ENCODE results near the gene KPNA6. TPM values are rescaled to one million over a fixed set of nuclear protein-coding genes. Genes with fewer than 3 reads are reported as not detected.
"Not testable (repeated sequence)": the region's sequence is repeated elsewhere in the genome, so short reads cannot be mapped to it uniquely, and the experiment has no call there.

Gene KPNA6
- total RNA-seq, 1 donor from 2014 or later = 69.4 TPM

DNA sequence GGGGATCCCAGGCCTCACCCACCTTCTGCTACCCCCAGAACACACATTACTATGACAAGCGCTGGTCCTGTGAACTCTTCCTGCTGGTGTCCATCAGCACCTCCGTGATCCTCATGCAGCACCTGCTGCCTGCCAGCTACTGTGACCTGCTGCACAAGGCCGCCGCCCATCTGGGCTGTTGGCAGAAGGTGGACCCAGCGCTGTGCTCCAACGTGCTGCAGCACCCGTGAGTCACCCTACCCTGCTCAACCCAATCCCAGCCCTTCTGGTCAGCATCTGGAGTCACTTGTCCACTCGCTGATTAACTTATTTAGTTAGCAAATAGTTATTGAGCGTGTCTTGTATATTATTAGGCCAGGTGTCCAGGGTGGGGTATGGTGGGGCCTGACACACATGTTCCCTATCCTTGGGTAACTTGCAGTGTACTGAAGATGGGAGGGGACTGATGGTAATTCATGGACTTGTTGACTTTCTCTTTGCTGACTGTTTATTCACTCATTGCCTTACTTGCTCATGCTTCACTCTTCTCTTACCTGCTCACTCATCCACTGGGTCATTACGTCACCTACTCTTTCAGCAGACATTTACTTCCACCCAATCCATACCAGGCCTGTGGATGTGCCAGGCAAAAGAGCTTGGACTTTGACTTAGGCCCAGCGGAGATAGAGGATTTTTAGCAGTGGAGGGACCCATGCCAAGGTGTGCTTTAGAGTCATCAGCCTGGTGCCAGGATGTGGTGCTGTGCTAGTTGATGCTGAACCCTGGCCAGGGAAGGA, 12.9 kb upstream of the KPNA6 start:
- intact Hi-C loops (cut with DNase I) = no loop called here
- DNase-seq (no peak), ATAC-seq (ENCODE audit: poor library complexity) (no peak)

DNA sequence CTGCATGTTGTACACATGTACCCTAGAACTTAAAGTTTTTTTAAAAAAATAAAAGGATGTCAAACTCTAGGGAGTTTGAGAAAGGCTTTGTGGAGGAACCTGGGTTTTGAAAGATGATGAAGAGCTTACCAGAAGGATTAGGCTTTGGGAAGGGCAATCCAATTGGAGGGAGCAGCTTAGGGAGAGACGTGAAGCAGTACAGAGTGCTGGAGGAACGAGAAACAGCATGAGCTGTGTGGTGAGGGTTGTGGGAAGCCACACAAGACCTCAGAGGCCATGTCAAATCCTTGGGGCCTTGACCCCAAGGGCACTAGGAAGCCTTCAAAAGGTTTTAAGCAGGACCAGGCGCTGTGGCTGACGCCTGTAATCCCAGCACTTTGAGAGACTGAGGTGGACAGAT, 8.4 kb upstream of the KPNA6 start:
- DNase-seq (no peak), ATAC-seq (ENCODE audit: poor library complexity) (no peak)
- intact Hi-C loops (cut with DNase I) = no loop called here

DNA sequence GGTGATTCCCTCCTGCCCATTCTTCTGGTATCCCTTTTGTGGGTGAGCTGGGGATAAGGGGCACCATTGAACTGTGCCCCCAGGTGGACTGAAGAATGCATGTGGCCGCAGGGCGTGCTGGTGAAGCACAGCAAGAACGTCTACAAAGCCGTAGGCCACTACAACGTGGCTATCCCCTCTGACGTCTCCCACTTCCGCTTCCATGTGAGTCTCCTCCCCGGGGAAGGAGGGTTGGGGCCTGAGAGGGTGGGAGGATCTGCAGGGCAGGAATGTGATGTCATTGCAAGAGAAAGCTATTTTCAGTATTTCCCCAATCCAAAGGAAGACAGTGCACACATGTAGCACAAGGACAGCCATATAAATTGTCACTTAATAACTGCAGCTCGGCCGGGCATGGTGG, 7.5 kb upstream of the KPNA6 start:
- intact Hi-C loops (cut with DNase I) = no loop called here
- DNase-seq = peak; percentile 49
- peak; percentile 31 for ATAC-seq (ENCODE audit: poor library complexity)

- intact Hi-C loops (cut with DNase I) = no loop called here
- no peak for DNase-seq
- no peak for ATAC-seq (ENCODE audit: poor library complexity)
Measured at GRCh38 chr1:32100807-32101708, 6.8 kb upstream of the KPNA6 start.

- DNase-seq = no peak
- ATAC-seq (ENCODE audit: poor library complexity) = no peak
- intact Hi-C loops (cut with DNase I) = no loop called here
Measured at GRCh38 chr1:32104127-32104526, 3.7 kb upstream of the KPNA6 start.

- intact Hi-C loops (cut with DNase I) = no loop called here
- ATAC-seq (ENCODE audit: poor library complexity) = no peak
Measured at GRCh38 chr1:32105338-32105737, 2.5 kb upstream of the KPNA6 start.

GRCh38 chr1:32106663-32107275, 1.1 kb upstream of the KPNA6 start:
- ATAC-seq (ENCODE audit: poor library complexity) (no peak), DNase-seq (no peak)
- intact Hi-C loops (cut with DNase I) = no loop called here

More at GRCh38 chr1:32105338-32105737, 2.5 kb upstream of the KPNA6 start:
- no peak for DNase-seq

GRCh38 chr1:32111040-32111623, 3.3 kb downstream of the KPNA6 start:
- intact Hi-C loops (cut with DNase I) = no loop called here
- DNase-seq (no peak), ATAC-seq (ENCODE audit: poor library complexity) (no peak)

DNA sequence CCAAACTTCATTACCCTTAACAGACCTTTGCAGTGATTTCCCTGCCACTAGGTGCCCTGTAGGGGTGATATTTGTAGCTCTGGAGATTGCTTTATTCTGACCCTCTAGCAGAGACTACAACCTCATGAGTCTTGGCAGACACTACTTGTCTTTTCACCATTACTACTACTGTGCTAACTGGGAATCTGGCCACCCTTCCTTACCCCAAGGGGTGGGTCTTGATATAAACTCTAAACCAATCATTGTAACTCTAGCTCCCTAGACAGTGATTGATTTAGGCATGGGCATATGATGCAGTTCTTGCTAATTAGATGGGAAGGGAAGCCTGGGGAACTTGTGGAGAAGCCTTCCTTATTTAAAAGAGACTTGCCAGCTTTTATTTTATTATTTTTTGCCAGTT, 3.9 kb downstream of the KPNA6 start:
- intact Hi-C loops (cut with DNase I) = no loop called here
- ATAC-seq (ENCODE audit: poor library complexity) (peak; percentile 30), DNase-seq (no peak)

- ATAC-seq (ENCODE audit: poor library complexity) = no peak
- intact Hi-C loops (cut with DNase I) = no loop called here
- DNase-seq = no peak
Measured at GRCh38 chr1:32112806-32113375, 5.0 kb downstream of the KPNA6 start.

DNA sequence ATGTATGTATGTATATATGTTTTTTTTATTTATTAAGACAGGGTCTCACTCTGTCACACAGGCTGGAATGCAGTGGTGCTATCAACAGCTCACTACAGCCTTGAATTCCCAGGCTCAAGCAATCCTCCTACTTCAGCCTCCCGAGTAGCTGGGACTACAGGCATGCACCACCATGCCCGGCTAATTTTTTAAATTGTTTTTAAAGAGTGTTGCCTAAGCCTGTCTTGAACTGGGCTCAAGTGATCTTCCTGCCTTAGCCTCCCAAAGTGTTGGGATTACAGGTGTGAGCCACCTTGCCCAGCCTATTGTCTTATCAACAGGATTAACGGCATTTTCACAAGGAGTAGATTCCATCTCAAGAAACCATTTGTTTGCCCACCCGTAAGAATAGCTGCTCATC, 5.6 kb downstream of the KPNA6 start:
- DNase-seq; ATAC-seq (ENCODE audit: poor library complexity); intact Hi-C loops (cut with DNase I): not testable (repeated sequence)

GRCh38 chr1:32114420-32114819, 6.6 kb downstream of the KPNA6 start:
- ATAC-seq (ENCODE audit: poor library complexity) (no peak), DNase-seq (no peak)
- intact Hi-C loops (cut with DNase I) = no loop called here

DNA sequence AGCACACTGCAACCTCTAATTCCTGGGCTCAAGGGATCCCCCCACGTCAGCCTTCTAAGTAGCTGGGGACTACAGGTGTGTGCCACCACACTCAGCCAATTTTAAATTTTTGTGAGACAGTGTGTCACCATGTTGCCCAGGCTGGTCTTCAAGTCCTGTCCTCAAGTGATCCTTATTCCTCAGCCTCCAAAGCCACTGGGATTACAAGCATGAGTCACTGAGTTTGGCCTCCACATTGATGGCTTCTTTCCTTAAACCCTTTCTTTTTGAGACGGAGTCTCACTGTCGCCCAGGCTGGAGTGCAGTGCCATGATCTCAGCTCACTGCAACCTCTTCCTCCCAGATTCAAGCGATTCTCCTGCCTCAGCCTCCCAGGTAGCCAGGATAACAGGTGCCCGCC, 7.6 kb downstream of the KPNA6 start:
- intact Hi-C loops (cut with DNase I) = no loop called here
- DNase-seq = no peak
- no peak for ATAC-seq (ENCODE audit: poor library complexity)

GRCh38 chr1:32116531-32116930, 8.7 kb downstream of the KPNA6 start:
- intact Hi-C loops (cut with DNase I) = no loop called here

GRCh38 chr1:32122151-32122550, 14.3 kb downstream of the KPNA6 start:
- DNase-seq = no peak
- ATAC-seq (ENCODE audit: poor library complexity) = no peak
- intact Hi-C loops (cut with DNase I) = no loop called here

More at GRCh38 chr1:32116531-32116930, 8.7 kb downstream of the KPNA6 start:
- ATAC-seq (ENCODE audit: poor library complexity) (no peak), DNase-seq (no peak)

DNA sequence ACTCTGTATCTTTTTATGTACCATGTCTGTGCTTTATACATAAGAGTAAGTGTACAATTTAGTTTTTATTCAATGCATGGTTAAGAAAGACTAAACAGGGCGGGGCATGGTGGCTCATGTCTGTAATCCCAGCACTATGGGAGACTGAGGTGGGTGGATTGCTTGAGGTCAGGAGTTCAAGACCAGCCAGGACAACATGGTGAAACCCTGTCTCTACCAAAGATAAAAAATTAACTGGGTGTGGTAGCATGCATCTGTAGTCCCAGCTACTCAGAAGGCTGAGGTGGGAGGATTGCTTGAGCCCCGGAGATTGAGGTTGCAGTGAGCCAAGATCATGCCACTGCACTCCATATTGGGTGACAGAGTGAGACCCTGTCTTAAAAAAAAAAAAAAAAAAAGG, 15.5 kb downstream of the KPNA6 start:
- DNase-seq; intact Hi-C loops (cut with DNase I); ATAC-seq (ENCODE audit: poor library complexity): not testable (repeated sequence)

DNA sequence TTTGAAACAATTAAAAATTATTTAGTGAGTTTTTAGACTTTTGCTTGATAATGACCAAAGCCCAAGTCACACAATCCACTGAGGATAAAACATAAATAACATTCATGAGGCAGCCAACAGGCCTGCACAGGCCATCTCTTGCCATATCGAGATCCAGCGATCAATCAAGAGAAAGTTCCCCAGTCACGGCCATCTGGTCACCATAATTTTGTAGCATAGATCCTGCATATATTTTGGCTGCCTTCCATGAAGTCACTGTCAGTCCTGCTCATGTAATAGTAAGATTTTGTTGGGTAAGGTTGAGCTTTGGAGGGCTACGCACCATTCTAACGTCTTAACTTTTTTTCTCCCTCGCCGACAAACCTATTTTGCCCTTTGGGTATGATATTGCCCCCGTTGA, 17.5 kb downstream of the KPNA6 start:
- intact Hi-C loops (cut with DNase I) = no loop called here
- DNase-seq = no peak
- ATAC-seq (ENCODE audit: poor library complexity) = no peak

GRCh38 chr1:32126770-32127169, 18.9 kb downstream of the KPNA6 start:
- DNase-seq (no peak), ATAC-seq (ENCODE audit: poor library complexity) (no peak)
- intact Hi-C loops (cut with DNase I) = no loop called here
